Naive B cell (primary cell): ENCODE measurements around the gene RCN1. TPM values are rescaled to one million over a fixed set of nuclear protein-coding genes. Genes with fewer than 3 reads are reported as not detected.
"Not testable (repeated sequence)": the region's sequence is repeated elsewhere in the genome, so short reads cannot be mapped to it uniquely, and the experiment has no call there.

Experiments used
- ATAC-seq, 2 donors: fragments of 150-1000 bp; cut with Tn5 transposase; 2 replicates each; pipeline ENCODE4 v1.10.0; 2021; ENCODE audit warnings: low read depth in 2 of 2, mild to moderate bottlenecking in 2 of 2, moderate library complexity in 2 of 2
- DNase-seq: peaks from one replicate; pipeline ENCODE4 v3.0.0; 2022
- H3K27ac Mint-ChIP-seq, 6 donors: one replicate each; pipeline ENCODE4 v1.8.0; 2020 to 2022; ENCODE audit warnings: mild to moderate bottlenecking in 6 of 6, mixed read lengths in 6 of 6, moderate library complexity in 5 of 6, inconsistent platforms in 2 of 6
- H3K27me3 Mint-ChIP-seq, 3 donors: one replicate each; pipeline ENCODE4 v1.8.0; 2021 to 2022; ENCODE audit warnings: mixed read lengths in 3 of 3, mild to moderate bottlenecking in 1 of 3
- H3K36me3 Mint-ChIP-seq, 2 donors: one replicate each; pipeline ENCODE4 v1.8.0; 2020 to 2022; ENCODE audit warnings: mixed read lengths in 2 of 2, inconsistent platforms in 1 of 2, mild to moderate bottlenecking in 1 of 2
- H3K4me1 Mint-ChIP-seq, 3 donors: one replicate each; pipeline ENCODE4 v1.8.0; 2020 to 2022; ENCODE audit warnings: mixed read lengths in 3 of 3, inconsistent platforms in 1 of 3, mild to moderate bottlenecking in 1 of 3, moderate library complexity in 1 of 3
- H3K4me3 Mint-ChIP-seq, 8 donors: one replicate each; pipeline ENCODE4 v1.8.0; 2020 to 2022; ENCODE audit warnings: mild to moderate bottlenecking in 8 of 8, mixed read lengths in 8 of 8, moderate library complexity in 8 of 8, inconsistent platforms in 2 of 8
- H3K9me3 Mint-ChIP-seq, 7 donors: one replicate each; pipeline ENCODE4 v1.8.0; 2020 to 2022; ENCODE audit warnings: mixed read lengths in 7 of 7, mild to moderate bottlenecking in 5 of 7, inconsistent platforms in 2 of 7, moderate library complexity in 1 of 7
- polyA plus RNA-seq, 6 donors: library from polyadenylated mRNA; unstranded; fragments of 300-500 nt; fragmentation: Illumina TruSeq; gene quantifications; one replicate each; pipeline ENCODE4 v1.2.3, GENCODE V29; 2021; ENCODE audit warnings: low read depth in 6 of 6

RCN1 gene
- polyA plus RNA-seq, 6 donors from 2014 or later = 0.57 to 6.1 (median 5.6) TPM

DNA sequence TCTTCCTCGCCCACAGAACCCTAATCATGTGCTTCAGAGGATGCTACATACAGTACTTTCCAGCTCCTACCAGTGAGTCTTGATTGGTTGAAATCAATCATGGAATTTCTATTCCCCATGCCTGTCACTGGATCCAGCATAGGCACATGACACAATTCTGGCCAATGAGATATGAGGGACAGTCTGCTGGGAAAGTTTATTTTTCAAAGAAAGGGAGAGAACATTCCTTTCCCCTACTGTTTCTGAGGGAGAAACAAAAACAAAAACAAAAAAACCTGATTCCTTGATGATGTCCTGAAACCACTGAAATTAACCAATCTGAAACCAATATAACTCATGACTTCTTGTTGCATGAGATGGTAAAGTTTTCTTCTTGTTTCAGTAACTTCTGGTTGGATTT lies 3.3 kb upstream of the RCN1 start:
- ATAC-seq (no peak), DNase-seq (no peak)
- H3K9me3 Mint-ChIP-seq = peaks cover 0 to 1% (median 0%) of the 10 kb centered on the region in 7 donors
- H3K4me3 Mint-ChIP-seq = peak overlapping the region in 1 of 8 donors; percentile 45
- H3K27ac Mint-ChIP-seq = no peak overlapping the region
- peaks cover 6 to 47% (median 13%) of the 10 kb centered on the region in 3 donors for H3K27me3 Mint-ChIP-seq
- no peaks in the 10 kb centered on the region for H3K36me3 Mint-ChIP-seq
- H3K4me1 Mint-ChIP-seq = peaks cover 0 to 8% (median 5%) of the 10 kb centered on the region in 3 donors

- H3K9me3 Mint-ChIP-seq = peaks cover 0 to 1% (median 0%) of the 10 kb centered on the region in 7 donors
- peak overlapping the region in 4 of 8 donors; percentile 0 to 65 (median 30) for H3K4me3 Mint-ChIP-seq
- H3K4me1 Mint-ChIP-seq = peaks cover 5 to 11% (median 10%) of the 10 kb centered on the region in 3 donors
- peaks cover 6 to 40% (median 13%) of the 10 kb centered on the region in 3 donors for H3K27me3 Mint-ChIP-seq
- H3K27ac Mint-ChIP-seq = peak overlapping the region in 1 of 6 donors; percentile 1
- ATAC-seq (no peak), DNase-seq (no peak)
- no peaks in the 10 kb centered on the region for H3K36me3 Mint-ChIP-seq
These were observed 2.5 kb upstream of the RCN1 start for GRCh38 chr11:32088117-32088941.

DNA sequence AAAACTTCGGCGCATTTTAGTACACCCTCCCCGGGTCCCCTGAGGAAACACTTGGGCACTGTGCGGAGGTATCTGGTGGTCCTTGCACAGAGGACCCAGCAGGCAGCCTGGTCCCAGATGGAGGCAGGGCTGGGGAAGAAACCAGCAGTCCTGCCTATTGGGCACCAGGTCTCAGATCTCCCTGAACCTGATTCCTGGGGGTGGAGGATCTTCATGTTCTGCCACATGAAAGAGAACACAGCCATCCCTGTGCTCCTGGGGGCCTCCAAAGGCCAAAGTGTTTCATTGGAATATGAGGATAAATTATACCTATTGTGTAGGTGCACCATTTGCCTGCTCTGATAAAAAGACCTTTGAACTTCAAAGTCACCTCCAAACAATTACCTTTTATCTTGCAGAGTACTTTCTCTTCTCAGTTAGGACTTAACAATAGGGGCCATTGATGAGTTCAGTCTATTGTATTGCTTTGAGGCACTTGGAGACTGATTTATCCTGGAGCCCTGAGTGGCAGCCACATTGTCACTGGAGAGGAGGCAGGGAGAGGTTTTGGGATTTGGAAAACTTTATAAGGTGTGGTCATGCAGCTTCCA lies 1.8 kb downstream of the RCN1 start:
- H3K4me3 Mint-ChIP-seq = peak overlapping the region; percentile 76 to 93 (median 83)
- peaks cover 0 to 12% (median 0%) of the 10 kb centered on the region in 3 donors for H3K27me3 Mint-ChIP-seq
- no peak for ATAC-seq
- H3K9me3 Mint-ChIP-seq = no peaks in the 10 kb centered on the region
- H3K36me3 Mint-ChIP-seq = peaks cover 0 to 7% of the 10 kb centered on the region in 2 donors
- H3K4me1 Mint-ChIP-seq = peaks cover 11 to 15% (median 12%) of the 10 kb centered on the region in 3 donors
- peak overlapping the region in 1 of 6 donors; percentile 57 for H3K27ac Mint-ChIP-seq
- DNase-seq = no peak

DNA sequence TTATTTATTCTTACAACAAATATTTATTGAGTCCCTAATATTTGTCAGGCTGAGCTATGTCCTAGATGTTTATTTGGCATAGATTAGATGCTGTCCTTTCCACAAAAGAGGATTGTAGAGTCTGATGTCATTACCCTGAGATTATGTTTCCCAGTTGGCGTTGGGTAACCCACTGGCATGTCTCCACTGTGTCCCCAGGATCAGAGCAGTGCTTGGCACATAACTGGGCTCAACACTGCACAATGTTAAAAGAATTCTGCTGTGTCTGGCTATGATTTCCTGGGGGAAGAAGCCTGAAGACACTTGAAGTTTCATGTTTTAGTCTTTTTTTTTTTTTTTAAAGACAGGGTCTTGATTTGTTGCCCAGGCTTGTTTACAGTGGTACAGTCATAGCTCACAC lies 4.0 kb downstream of the RCN1 start:
- H3K27ac Mint-ChIP-seq = no peak overlapping the region
- peaks cover 10 to 12% (median 11%) of the 10 kb centered on the region in 3 donors for H3K4me1 Mint-ChIP-seq
- ATAC-seq = no peak
- H3K4me3 Mint-ChIP-seq = peak overlapping the region in 1 of 8 donors; percentile 47
- H3K9me3 Mint-ChIP-seq = no peaks in the 10 kb centered on the region
- H3K27me3 Mint-ChIP-seq = no peaks in the 10 kb centered on the region
- no peak for DNase-seq
- H3K36me3 Mint-ChIP-seq = peaks cover 5 to 17% of the 10 kb centered on the region in 2 donors

DNA sequence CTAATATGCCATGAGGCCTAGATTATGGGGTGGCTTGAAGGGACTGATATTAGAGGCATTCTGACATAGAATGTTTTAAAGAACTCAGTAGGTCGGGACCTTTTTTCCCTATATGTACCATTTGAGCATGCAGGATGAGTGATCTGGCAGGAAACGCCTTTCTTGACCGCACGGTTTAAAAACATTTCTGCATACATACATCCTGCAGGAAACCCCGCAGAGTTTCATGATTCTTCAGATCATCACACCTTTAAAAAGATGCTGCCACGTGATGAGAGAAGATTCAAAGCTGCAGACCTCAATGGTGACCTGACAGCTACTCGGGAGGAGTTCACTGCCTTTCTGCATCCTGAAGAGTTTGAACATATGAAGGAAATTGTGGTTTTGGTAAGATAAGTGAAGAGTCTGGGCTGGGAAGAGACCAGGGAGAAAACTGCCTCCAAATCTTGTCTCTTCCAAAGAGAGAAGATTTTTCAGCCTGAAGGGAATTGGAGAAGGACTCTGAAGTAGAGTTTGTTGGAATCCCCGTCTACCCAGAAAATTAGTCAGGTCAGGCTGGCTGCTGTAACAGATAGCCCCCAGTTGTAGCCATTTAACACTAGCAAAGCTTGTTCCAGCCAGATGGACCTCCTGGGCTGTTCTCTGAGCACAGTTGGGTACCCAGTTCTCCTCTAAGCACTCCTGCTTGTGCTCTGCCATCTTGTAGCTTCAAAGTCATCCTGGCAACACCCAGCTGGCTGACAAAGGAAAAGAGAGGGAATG lies 7.4 kb downstream of the RCN1 start:
- no peak for DNase-seq
- H3K4me1 Mint-ChIP-seq = peaks cover 2 to 5% (median 5%) of the 10 kb centered on the region in 3 donors
- ATAC-seq = no peak
- no peaks in the 10 kb centered on the region for H3K9me3 Mint-ChIP-seq
- peaks cover 17 to 26% of the 10 kb centered on the region in 2 donors for H3K36me3 Mint-ChIP-seq
- no peak overlapping the region for H3K4me3 Mint-ChIP-seq
- no peaks in the 10 kb centered on the region for H3K27me3 Mint-ChIP-seq
- peak overlapping the region in 1 of 6 donors; percentile 44 for H3K27ac Mint-ChIP-seq

GRCh38 chr11:32099516-32099915 lies 8.6 kb downstream of the RCN1 start:
- peaks cover 17 to 33% of the 10 kb centered on the region in 2 donors for H3K36me3 Mint-ChIP-seq
- ATAC-seq (no peak), DNase-seq (no peak)
- no peaks in the 10 kb centered on the region for H3K9me3 Mint-ChIP-seq
- H3K27ac Mint-ChIP-seq = no peak overlapping the region
- no peak overlapping the region for H3K4me3 Mint-ChIP-seq
- no peaks in the 10 kb centered on the region for H3K27me3 Mint-ChIP-seq
- no peaks in the 10 kb centered on the region for H3K4me1 Mint-ChIP-seq

DNA sequence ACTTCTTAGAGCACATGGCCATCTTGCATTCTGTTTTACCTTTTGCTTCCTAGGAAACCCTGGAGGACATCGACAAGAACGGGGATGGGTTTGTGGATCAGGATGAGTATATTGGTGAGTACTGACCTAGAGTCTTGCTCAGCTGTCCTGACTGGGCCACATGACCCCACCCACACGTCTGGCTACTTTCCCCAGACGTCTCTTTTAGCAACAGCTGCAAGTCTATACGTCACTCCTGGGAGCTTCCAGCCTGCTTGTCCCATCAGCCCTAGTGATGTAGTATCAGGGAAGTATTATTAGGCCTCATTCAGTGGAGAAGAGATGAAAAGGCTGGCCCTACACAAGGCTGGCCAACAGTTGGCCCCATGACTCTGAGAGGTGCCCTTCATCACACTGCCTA lies 9.6 kb downstream of the RCN1 start:
- DNase-seq = no peak
- Mint-ChIP-seq H3K27ac (no peak overlapping the region), H3K4me1 (peaks cover 0 to 4% (median 0%) of the 10 kb centered on the region in 3 donors), H3K36me3 (peaks cover 17 to 33% of the 10 kb centered on the region in 2 donors), H3K27me3 (no peaks in the 10 kb centered on the region), H3K4me3 (peak overlapping the region in 1 of 8 donors; percentile 69), H3K9me3 (no peaks in the 10 kb centered on the region)
- ATAC-seq = no peak

- no peaks in the 10 kb centered on the region for H3K9me3 Mint-ChIP-seq
- no peak overlapping the region for H3K4me3 Mint-ChIP-seq
- DNase-seq (no peak), ATAC-seq (no peak)
- H3K27ac Mint-ChIP-seq = no peak overlapping the region
- peaks cover 8 to 13% (median 9%) of the 10 kb centered on the region in 3 donors for H3K4me1 Mint-ChIP-seq
- H3K36me3 Mint-ChIP-seq = peaks cover 17 to 33% of the 10 kb centered on the region in 2 donors
- no peaks in the 10 kb centered on the region for H3K27me3 Mint-ChIP-seq
These were observed 10.9 kb downstream of the RCN1 start for GRCh38 chr11:32101791-32102190.

DNA sequence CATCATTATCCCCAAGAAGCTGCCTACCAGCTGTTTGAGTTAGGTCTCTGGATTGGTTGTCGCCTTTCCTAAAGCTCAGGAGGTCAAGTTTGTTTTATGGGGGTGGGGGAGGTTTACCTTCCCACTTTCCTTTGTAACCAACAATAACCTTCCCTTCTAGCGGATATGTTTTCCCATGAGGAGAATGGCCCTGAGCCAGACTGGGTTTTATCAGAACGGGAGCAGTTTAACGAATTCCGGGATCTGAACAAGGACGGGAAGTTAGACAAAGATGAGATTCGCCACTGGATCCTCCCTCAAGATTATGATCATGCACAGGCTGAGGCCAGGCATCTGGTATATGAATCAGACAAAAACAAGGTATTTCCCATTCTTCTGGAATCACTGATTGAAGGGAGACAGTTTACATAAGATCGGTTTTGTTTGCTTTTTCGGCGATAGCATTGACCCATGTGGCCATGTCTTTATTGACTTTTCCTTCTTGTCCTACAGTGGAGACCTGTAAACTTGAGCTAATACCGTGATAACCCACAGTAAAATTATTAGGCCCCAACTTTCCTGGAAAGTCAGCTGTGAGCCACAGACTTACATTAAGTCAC lies 12.3 kb downstream of the RCN1 start:
- peaks cover 5 to 33% of the 10 kb centered on the region in 2 donors for H3K36me3 Mint-ChIP-seq
- H3K9me3 Mint-ChIP-seq, ATAC-seq, DNase-seq, H3K4me3 Mint-ChIP-seq, H3K27me3 Mint-ChIP-seq: not testable (repeated sequence)
- peak overlapping the region in 1 of 6 donors; percentile 13 for H3K27ac Mint-ChIP-seq
- peaks cover 8 to 13% (median 9%) of the 10 kb centered on the region in 3 donors for H3K4me1 Mint-ChIP-seq

DNA sequence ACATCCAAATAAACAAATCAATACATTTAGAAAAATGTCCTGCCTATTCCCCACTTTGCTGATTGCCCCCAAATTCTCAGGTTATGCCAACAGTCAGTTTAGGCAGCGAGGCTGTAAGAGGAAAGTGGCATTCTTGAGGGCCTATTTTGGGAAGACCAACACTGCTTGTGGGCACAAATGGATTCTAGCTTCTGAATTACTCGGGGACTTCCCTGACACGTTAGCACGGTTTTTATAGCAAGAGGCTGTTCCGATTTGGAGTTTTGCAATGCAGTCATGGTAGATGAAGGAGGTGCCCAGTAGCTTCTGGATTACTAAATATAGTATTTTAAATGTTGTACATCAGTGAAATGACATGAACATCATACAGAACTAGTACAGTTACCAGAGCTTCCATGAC lies 13.1 kb downstream of the RCN1 start:
- Mint-ChIP-seq H3K36me3 (peaks cover 0 to 33% of the 10 kb centered on the region in 2 donors), H3K27me3 (no peaks in the 10 kb centered on the region), H3K4me3 (no peak overlapping the region), H3K4me1 (peaks cover 8 to 13% (median 9%) of the 10 kb centered on the region in 3 donors), H3K9me3 (no peaks in the 10 kb centered on the region), H3K27ac (no peak overlapping the region)
- DNase-seq (no peak), ATAC-seq (no peak)

- no peaks in the 10 kb centered on the region for H3K27me3 Mint-ChIP-seq
- H3K4me1 Mint-ChIP-seq = peaks cover 8 to 13% (median 9%) of the 10 kb centered on the region in 3 donors
- H3K36me3 Mint-ChIP-seq = peaks cover 0 to 20% of the 10 kb centered on the region in 2 donors
- peak overlapping the region in 3 of 6 donors; percentile 12 to 93 (median 75) for H3K27ac Mint-ChIP-seq
- no peaks in the 10 kb centered on the region for H3K9me3 Mint-ChIP-seq
- no peak for DNase-seq
- peak; percentile 28 to 30 for ATAC-seq
- no peak overlapping the region for H3K4me3 Mint-ChIP-seq
These were observed 15.1 kb downstream of the RCN1 start for GRCh38 chr11:32105871-32106560.

- Mint-ChIP-seq H3K27me3 (peaks cover 0 to 1% (median under 1%) of the 10 kb centered on the region in 3 donors), H3K27ac (no peak overlapping the region), H3K4me1 (peaks cover 8 to 13% (median 9%) of the 10 kb centered on the region in 3 donors), H3K36me3 (peaks cover 0 to 13% of the 10 kb centered on the region in 2 donors), H3K4me3 (no peak overlapping the region), H3K9me3 (no peaks in the 10 kb centered on the region)
- ATAC-seq (no peak), DNase-seq (no peak)
These were observed 16.8 kb downstream of the RCN1 start for GRCh38 chr11:32107647-32108046.
